Left lobe of liver (tissue), 2 donors: ENCODE measurements around the gene FADS2. TPM values are rescaled to one million over a fixed set of nuclear protein-coding genes. Genes with fewer than 3 reads are reported as not detected.

Source experiments
- ATAC-seq: fragments of 200-7000 bp; cut with Tn5 transposase; one replicate; pipeline ENCODE4 v1.9.1; 2020; ENCODE audit warnings: mild to moderate bottlenecking, moderate library complexity
- DNase-seq: peaks from one replicate; pipeline ENCODE4 v3.0.0-alpha.2; 2020; ENCODE audit warnings: low spot score
- total RNA-seq: library from RNA; stranded (reverse); gene quantifications from one replicate; pipeline ENCODE4 v1.2.1, GENCODE V29; 2021
- donor health status: DM: no; HTN: no; CAD: no; lungs with moderate emphysema.
- donor health status: DM: no; HTN: yes; CAD: no.

The FADS2 gene
- total RNA-seq, 1 donor from 2014 or later: 113 TPM

DNA sequence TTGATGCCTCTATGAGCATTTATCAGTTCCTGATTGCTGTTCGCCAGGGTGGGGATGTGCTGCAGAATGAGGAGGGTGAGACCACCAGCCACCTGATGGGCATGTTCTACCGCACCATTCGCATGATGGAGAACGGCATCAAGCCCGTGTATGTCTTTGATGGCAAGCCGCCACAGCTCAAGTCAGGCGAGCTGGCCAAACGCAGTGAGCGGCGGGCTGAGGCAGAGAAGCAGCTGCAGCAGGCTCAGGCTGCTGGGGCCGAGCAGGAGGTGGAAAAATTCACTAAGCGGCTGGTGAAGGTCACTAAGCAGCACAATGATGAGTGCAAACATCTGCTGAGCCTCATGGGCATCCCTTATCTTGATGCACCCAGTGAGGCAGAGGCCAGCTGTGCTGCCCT, 32.6 kb upstream of the FADS2 start:
- no peak for ATAC-seq

DNA sequence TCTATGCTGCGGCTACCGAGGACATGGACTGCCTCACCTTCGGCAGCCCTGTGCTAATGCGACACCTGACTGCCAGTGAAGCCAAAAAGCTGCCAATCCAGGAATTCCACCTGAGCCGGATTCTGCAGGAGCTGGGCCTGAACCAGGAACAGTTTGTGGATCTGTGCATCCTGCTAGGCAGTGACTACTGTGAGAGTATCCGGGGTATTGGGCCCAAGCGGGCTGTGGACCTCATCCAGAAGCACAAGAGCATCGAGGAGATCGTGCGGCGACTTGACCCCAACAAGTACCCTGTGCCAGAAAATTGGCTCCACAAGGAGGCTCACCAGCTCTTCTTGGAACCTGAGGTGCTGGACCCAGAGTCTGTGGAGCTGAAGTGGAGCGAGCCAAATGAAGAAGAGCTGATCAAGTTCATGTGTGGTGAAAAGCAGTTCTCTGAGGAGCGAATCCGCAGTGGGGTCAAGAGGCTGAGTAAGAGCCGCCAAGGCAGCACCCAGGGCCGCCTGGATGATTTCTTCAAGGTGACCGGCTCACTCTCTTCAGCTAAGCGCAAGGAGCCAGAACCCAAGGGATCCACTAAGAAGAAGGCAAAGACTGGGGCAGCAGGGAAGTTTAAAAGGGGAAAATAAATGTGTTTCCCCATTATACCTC, 32.1 kb upstream of the FADS2 start:
- no peak for DNase-seq

More for the DNA sequence above, 32.6 kb upstream of the FADS2 start:
- no peak for DNase-seq

DNA sequence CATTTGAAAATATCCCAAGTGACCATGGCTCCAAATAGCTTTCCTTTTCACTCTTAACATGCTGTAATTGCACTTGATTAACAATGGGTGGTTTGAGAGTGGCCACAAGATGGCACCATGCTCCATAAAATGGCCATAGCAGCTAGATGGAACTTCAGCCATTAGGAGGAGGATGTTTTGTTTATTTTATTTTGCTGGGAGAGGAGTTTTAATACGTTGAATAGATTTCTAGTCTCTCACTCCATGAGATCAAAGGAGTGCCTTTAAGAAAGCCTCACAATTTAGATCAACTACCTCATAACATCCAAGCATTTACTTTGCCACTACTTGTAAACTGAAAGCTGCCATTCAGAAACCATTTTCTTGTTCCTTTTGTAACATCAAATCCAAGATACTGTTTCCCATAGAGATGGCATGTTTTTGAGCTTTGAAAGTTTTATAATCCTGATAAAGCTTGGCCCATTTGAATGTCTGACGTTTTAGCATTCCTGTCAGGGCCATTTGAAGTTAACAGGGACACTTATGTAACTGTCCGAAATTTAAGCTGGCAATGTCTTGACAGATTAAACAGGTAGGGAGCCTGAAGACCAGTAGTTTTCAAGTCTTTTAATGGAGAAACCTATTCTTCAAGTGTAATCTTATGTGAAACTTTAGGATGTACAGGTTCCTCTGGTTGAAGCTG, 30.7 kb upstream of the FADS2 start:
- ATAC-seq (peak; percentile 74), DNase-seq (peak; percentile 77)

More for the DNA sequence above, 32.1 kb upstream of the FADS2 start:
- ATAC-seq: no peak

DNA sequence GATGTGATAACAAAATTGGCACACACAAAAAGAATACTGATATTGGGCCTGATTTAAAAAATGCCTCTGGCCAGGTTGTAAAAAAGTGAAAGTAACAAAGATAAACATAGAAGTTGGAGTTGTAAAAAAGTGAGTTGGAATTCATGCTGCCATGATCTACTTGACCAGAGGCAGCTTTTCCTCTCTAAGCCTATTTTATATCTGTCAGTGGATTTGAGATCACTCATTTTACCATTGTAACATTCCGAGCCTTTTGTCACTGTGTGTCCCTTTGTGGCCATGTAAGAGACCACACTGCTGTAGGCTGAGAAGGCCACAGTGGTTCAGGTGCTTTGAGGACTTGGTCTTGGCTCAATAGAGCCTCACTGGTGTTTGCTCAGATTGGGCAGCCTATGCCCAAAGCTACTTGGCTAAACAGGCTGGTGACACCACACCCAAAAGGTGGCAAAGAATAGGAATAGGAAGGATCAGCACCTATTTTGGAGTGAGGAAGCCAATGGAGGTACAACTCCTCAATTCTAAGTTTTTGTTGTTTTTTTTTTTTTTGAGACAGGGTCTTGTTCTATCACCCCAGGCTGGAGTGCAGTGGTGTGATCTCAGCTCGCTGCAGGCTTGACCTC, 28.3 kb upstream of the FADS2 start:
- DNase-seq: no peak
- no peak for ATAC-seq

DNA sequence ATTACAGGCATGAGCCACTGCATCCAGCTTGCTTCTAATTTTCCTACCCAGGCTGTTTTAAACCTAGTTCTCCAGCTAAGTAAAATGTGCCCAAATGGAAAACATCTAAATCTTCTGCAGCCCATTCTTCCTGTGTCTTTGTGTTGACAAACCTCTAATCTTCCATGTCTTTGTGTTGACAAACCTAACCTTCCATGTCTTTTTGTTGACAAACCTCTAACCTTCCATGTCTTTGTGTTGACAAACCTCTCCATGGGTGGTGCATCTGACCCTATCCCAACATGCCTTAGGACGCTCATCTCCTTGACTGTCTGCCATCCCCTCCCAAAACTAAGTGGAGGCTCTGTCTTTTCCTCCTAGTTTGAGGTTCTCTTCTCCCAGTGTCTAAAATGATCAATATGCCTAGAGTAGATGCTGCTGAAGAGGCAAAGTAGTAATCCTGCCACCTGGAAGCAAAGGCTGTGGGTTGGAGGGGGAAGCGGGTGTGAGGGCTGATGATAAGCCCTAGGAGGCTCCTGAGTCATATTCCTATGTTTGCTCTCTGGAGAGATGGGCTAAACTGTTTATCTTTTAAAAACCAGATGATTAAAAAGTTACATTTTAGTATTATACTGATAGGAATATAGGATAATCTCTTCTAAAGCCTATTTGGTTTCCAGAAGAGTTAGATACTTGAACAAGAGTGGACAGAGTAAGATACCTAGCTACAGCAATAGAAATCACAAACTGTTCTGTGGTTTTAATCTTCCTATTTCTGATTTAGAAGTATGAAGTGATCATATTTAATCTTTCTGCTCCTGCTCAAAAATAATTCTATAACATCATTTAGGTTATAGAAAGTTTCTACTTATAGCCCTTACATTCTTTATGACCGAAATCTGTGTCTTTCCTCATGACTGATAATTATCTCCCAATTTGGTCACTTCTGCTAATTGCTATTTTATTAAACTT, 27.5 kb upstream of the FADS2 start:
- no peak for DNase-seq
- no peak for ATAC-seq

DNA sequence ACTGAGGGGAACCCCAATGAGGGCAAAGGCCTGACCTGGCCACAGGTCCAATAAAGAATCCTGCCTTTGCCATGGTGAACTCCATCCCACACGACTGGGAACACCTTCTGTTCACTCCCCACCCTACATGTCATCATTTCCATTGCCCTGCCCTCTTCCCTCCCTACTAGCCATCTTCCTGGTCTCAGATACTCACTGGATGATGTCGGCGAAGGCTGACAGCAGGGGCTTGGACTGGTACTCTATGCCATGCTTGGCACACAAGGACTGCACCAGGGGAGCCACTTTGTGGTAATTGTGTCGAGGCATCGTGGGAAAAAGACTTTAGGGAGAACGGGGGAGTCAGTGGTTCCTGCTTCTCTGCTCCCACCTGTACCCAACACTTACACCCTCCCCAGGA, 25.5 kb upstream of the FADS2 start:
- DNase-seq (no peak), ATAC-seq (no peak)

DNA sequence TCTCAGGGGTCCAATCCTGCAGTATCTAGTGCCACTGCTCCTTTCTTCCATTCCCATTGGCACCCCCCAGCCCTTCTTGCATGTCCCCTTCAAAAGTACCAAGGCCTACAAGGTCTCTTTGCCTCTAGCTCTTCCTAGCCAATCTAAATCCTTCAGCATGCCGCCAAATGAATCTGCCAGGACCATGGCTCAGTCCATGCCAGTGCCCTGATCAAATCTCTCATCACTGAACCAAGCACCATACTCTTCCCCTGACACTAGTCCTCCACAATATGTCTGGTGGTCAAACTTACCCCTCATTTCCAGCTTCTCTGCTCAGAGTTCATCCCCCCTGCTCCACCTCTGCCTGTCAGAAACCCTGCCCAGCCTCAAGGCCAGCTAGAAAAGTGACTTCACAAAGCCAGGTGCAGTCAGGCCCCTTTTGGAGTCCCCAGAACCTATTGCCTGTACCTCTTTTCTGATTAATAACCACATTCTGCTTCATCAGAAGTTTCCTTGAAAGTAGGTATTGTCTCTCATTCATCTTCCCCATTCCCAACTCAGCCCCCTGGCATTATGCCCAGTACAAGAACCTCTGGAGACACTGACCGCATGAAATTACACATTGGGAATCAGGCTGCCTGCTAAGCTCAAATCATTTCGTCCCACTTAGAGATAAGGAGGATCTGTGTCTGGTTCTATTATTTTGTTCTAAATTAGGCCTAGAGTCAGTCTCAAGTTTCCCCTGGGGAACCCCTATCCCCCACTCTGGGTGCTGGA, 24.0 kb upstream of the FADS2 start:
- no peak for DNase-seq
- ATAC-seq: no peak

DNA sequence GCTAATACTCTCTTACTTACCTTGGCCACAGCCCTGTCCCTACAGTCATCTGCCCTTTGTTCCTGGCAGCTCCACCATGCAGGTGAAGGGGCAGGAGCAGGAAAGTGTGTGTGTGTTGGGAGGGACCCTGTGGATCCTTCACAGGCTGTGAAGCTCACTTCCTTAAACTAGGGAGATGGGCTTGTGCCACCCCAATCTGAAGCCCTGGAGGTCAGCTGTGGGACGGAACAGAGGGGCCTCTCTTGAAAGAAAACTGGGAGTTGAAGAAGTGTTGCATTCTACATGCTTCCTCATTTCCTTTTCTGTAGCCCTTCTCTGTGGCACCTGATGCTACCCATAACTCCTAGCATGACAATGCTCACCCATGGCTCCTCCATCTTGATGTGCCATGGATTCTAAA, 23.0 kb upstream of the FADS2 start:
- DNase-seq (no peak), ATAC-seq (no peak)

DNA sequence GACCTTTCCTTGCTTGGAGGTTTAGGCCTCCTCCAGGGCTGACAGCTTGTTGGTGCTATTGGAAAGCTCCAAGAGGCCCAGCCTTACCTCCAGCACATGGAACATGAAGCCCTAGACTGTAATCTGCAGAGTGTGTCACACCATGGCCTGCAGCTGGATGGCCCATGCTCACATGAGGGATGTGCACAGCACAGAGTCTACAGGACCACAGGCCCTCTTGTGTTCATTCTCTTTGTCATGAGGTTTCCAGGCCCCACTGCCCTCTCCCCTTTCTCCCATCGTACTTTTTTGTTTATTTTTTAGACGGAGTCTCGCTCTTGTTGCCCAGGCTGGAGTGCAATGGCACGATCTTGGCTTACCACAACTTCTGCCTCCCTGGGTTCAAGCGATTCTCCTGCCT, 21.3 kb upstream of the FADS2 start:
- no peak for DNase-seq
- ATAC-seq: no peak

DNA sequence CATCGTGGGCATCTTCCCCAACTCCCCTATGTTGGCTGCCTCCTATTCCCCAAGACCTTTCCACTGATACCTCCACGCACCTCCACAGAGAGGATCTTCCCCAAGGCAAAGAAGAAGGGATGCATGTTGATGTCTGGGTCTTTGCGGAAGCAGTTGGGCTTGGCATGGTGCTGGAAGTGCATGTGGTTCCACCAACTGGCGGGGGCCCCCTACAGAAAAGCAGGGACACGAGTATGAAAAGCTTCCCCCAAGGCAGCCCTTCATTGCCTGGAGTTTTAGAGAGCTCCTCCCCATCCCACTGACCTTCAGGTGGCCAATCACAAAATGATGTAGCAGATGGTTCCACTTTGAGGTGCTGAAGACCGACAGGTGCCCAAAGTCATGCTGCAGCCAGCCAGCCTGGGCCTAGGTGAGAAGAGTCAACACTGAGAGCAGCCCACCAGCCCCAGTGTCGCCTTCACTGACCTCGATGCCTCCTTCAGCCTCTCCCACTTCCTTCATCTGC, 17.4 kb upstream of the FADS2 start:
- DNase-seq: no peak
- no peak for ATAC-seq

DNA sequence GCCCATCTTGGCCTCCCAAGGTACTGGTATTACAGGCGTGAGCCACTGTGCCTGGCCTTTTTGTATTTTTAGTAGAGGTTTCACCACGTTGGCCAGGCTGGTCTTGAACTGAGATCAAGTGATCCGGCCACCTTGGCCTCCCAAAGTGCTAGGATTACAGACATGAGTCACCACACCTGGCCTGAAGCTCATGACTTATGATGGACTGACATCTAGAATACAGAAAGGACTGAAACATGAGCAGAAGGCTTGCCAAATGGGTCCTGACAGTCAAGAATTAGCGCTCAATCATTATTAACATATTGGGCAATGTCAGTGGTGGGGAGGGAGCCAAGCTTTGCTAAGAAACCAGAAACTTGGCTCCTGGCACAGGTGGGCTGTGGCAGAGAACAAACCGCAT, 16.3 kb upstream of the FADS2 start:
- DNase-seq (no peak), ATAC-seq (no peak)

DNA sequence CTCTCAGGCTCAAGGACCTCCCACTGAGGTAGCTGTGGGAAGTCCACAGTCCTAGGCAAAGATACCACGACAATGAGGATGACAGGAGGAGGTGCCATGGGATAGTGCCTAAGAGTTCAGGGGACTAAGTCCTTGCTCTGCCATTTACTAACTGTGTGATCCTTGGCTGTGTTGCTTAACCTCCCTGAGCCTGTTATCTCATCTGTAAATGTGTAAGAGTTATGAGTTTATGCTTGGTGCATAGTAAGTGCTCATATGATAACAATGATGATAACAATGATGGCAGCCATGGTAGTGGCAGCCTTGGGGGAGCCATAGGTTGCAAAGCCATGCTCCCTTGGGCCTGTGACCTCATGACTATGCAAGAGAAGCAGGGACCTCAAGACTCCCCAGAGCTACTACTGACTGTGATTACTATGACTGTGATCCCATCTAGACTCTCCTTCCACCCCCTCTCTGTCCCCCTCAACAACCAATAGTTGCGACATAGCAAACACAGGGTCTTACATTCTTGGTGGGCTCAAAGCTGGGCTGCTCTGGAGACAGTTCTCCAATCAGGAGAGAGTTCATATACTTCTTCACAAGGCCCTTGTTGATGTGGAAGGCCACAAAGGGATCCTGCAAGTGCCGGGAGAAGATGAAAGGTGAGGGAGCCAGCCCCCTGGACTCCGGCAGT, 15.2 kb upstream of the FADS2 start:
- ATAC-seq: no peak
- DNase-seq: no peak

DNA sequence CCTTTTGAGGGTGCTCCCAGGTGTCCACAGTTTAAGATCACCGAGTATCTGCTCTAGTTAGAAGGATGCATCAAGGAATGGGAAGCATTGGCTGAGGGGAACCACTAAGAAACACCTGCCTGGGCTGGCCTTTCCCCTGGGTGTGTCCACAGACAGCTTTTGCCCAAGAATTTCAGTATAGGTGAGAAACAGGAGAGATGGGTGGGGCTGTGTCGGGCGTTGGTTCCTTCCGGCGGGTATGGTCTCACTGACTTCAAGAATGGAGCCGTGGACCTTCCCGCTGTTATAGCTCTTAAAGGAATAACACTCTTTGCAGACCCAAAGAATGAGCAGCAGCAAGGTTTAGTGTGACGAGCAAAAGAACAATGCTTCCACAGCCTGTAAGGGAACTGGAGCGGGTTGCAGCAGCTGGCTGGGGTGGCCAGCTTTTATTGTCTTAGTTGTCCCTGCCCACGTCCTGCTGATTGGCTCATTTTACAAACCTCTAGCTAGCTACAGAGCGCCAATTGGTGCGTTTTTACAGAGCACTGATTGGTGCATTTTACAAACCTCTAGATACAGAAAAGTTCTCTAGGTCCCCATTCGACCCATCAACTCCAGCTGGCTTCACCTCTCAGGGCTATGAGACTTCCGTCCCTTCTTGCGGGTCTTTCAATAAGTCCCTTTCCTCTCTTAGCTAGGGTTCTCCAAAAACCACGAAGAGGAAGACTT, 13.7 kb upstream of the FADS2 start:
- DNase-seq (no peak), ATAC-seq (no peak)

DNA sequence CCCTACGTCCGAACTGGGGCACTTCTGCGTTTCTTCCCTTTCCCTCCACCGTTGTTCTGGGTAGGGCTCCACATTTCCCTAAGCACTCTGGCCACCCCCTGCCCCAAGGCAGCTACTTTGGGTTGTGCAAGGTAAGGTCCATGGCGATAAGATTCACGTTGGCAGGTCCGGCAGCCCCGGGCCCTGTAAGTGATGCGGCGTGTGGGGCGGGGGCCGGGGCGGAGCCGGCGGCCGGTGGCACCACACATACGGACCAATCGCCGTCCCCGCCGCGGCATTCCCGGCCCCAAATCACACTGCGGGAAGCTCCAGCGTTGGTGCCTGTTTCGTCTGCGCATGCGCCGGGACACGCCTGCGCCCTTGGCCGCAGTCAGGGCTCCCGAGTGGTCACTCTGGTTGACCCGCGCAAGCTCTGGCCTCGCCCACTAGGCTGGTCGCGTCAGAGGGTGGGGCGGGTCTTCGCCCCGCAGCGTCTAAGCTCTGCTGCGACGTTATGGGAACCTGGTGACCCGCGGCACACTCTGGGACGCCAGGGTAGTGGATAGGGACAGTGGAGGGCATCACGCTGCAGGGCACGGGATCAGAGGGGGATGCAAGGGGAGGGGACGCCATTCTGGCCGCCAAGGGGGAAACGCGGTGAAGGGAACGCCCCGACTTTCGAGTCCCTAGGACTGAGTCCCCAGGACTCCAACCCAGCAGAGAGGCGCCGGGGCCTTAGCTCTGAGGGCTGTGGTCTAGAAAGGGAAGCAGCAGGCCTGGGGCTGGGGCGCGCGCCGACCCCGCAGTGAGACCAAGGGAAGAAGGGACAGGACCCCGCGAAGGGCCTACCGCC, 12.9 kb upstream of the FADS2 start:
- peak; percentile 97 for DNase-seq
- ATAC-seq: peak; percentile 91

DNA sequence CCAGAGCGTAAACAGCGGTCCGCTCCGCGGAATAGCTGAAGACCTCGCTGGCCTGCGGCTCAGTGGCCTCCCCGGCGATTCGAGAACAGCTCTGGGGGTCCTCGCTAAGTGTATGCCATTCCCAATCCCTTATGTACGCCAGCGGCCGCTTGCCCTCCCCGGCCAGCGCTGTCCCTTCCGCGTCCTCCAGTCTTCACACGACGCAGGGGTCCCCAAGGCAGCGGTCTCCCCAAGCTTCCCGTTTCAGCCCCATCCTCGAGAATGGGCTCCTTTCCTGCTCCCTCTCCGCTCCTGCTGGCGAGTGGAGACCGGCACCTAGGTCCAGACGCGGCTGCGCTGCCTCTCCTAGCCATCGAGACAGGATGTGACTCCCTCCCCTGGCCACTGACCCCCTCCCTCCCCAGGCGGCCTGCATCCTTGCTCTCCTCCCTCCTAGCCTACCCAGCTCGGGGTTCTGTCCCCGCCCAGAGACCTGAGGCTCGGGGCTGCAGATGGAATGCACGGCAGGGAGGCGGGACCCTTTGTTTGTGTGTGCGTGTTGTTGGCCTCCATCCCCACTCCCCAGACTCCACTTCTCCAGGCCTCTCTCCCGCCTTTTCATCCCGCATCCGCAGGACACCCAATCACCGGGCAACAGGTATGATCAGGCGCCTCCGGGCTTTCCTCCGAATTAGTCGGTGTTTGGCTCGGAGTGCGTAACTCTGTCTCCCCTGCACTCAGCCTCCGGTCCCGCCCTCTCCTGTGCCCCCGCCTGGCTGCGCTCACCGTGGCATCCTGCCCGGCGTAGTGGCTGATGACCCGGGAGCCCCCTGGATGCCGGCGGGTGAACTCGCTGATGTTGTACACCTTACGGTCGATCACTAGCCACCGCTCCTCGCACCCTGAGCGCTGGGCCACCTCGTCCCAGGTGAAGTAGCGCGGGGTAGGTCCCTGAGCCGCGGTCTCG, 12.0 kb upstream of the FADS2 start:
- peak; percentile 66 for DNase-seq

DNA sequence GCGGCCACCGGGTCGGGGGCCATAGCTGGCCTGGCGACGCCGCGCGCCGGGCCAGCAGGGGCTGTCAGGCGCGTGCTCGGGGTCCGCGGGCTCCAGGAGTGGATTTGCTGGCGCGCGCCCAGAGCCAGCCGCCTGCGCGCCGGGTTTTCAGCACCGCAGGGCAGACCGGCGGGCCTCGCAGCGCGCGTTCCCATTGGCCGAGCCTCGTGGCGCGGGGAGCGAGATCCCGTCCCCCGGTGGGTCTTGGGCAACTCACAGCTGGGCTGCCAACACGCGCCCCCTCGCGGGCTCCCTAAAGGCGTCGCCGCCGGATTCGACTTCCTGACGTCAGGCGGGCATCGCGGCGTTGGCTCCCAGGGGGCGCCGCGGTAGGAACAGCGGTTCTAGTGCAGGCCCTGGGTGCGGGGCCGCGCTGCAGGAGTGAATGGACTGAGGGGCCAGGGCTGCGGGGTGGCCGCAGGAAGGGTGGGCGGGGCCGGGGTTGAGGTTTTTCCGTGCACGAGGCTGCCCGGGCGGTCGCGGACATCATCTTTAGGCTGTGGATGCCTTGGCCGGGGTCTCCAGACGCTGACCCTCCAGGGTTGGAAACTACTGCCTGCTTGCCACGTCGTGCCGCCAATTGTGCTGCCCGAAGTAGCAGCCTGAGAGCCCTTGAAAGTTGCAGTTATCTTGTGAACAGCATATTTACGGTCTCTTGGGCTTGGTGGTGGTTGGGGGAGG, 11.2 kb upstream of the FADS2 start, which contains the start of gene FADS1:
TSS of gene FADS1 (minus strand) at position 268 of the 720 bp plus-strand sequence. CDS start at position 194, 74 bp downstream.
- DNase-seq (peak; percentile 82), ATAC-seq (peak; percentile 46)

More for the DNA sequence above, 12.0 kb upstream of the FADS2 start:
- ATAC-seq: peak; percentile 27
